SKM-1 treated with dmso at 0.1 percent for 144 hours (cell line): ENCODE data around the gene DLG2.
"Not testable (repeated sequence)": the region's sequence is repeated elsewhere in the genome, so short reads cannot be mapped to it uniquely, and the experiment has no call there.

ENCODE experiments used
- DNase-seq: peaks from one replicate; lab custom pipeline; 2025; ENCODE audit not compliant: unreplicated experiment; lab: John Stamatoyannopoulos, UW

Gene DLG2

GRCh38 chr11:84855508-84856245, 771.5 kb downstream of the DLG2 start:
- DNase-seq = no peak

GRCh38 chr11:84854498-84854880, 772.7 kb downstream of the DLG2 start:
- DNase-seq = no peak

- no peak for DNase-seq
Observed at GRCh38 chr11:84853841-84854497, 773.2 kb downstream of the DLG2 start.

- DNase-seq = no peak
Observed at GRCh38 chr11:84847842-84848241, 779.3 kb downstream of the DLG2 start.

GRCh38 chr11:84840201-84840600, 786.9 kb downstream of the DLG2 start:
- not testable (repeated sequence) for DNase-seq

DNA sequence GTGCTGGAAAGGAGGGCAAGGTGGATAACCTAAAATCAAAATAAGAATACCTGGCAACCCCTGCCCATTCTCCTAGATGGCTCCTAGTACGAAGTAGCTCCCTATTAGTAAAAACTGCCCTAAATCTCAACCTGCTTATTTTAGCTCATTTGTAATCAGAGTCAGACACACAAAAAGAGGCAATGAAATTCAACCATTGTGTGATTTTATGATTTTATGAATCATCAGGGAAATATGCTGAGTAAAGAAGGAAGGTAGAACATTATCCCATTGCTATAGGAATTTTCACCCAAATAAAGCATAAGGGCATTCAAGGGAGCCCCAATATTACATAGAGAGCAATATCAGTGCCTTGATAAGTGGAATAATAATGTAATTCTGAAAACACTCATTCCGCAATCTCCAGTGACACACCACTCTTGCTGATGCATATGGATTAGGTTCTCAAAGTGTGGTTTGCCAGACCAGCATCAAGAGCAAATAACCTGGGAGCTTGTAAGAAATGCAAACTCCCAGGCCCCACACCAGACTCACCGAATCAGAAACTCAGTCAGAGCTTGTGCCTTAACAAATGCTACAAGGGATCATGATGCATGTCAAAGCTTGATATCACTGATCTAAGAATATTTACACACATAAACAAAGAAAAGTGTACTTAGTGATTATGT, 789.6 kb downstream of the DLG2 start:
- no peak for DNase-seq

- DNase-seq = no peak
Observed at GRCh38 chr11:84836371-84836770, 790.8 kb downstream of the DLG2 start.

DNA sequence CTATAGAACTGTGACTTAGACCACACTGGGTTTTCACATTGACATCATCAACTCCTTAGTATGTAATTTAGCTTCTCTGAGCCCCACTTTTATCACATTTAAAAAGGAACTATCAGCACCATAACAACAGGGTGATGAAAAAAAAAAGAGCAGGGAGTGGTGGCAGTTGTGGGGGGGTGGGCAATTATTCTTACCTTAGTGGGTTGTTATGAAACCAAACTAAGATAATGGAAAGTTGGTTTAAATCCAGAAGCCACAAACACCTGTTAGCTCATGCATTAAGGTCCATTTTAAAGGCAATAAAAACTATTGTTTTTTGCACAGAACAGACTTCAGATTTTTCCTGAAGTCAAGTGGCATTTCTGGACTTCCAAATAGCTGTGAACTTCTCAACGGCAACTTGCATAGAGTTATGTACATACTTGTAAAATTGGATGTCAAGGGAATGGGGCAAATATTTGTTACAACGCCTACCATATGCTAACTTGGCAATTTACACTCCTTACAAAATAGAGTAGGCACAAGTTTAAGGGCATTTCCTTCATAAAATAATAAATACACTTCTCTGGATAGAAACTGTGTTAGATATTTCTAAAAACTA, 793.6 kb downstream of the DLG2 start:
- no peak for DNase-seq

DNA sequence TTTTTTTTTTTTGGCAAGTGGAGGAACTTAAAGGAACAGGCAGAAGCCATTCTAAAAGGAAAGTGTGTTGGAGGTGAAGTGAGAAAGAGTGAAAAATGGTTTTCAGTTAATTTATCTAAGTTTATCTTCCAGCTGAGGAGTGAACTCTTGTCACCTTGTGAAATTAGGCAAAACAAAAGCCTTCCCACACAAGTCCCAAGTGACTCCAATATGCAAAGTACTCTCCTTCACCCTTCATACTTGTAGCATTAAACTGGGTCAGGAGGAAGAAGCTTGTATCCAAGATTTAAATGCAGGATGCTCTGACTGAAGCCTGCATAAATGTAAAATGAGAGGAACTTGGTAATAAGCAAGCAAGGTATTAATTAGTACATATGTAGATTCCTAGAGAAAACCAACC, 796.8 kb downstream of the DLG2 start:
- DNase-seq = no peak

GRCh38 chr11:84829162-84829561, 798.0 kb downstream of the DLG2 start:
- no peak for DNase-seq

DNA sequence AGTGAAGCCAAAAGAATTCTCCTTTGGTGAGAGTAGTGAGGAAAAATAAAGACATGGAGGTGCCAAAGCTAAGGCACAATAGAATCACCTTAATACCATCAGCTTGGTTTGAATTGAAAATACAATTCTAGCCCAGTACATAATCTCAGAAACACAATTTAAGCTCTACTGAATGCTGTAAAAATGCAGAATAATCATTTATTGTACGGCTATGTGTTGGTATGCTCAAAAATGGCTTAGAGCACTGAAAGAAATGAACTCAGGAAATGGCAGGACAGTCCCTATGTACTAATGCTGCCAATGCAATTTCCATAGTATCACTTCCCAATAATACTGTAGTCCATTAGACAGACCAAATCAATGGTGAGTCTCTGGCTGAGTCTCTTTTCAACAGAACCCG, 798.5 kb downstream of the DLG2 start:
- no peak for DNase-seq

- no peak for DNase-seq
Observed at GRCh38 chr11:84825106-84825660, 802.0 kb downstream of the DLG2 start.

- no peak for DNase-seq
Observed at GRCh38 chr11:84824624-84825023, 802.5 kb downstream of the DLG2 start.

GRCh38 chr11:84819537-84819936, 807.6 kb downstream of the DLG2 start:
- no peak for DNase-seq

GRCh38 chr11:84819128-84819527, 808.0 kb downstream of the DLG2 start:
- DNase-seq = no peak

DNA sequence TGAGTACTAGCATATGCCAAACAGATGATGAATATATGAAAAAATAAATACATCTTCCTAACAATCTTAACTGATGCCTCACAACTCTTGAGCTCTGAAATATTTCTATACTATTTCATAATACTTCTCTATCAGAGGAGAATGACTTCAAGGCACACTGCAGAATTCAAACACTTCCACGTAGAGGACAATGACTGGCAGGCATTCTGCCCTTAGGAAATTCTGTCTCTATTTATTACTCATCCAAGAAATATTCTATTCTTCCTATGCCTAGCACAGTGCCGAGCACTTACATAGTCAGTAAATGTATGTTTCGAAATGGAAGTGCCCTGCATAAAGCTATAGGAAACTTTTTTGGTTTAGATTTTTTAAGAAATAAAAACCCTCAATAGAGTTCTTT, 809.1 kb downstream of the DLG2 start:
- DNase-seq = no peak

- DNase-seq = no peak
Observed at GRCh38 chr11:84812471-84812969, 814.6 kb downstream of the DLG2 start.

- no peak for DNase-seq
Observed at GRCh38 chr11:84806354-84806753, 820.8 kb downstream of the DLG2 start.

DNA sequence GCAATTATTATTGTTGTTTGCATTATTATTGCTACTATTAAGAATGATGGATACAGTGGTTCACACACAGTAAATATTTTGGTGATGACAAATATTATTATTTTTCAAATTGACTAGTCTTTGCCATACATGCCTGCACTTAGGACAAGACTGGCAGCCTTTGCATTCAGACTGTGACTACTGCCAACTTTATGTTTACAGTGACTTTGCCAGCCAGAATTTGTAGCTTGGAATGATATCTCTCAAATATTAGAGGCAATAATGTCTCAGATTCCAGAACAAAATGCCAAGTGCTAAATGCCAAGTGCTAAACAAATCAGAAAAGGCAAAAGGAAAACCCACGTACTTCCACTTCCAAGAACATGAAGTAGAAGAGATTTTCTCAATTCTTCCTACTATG, 823.1 kb downstream of the DLG2 start:
- no peak for DNase-seq

DNA sequence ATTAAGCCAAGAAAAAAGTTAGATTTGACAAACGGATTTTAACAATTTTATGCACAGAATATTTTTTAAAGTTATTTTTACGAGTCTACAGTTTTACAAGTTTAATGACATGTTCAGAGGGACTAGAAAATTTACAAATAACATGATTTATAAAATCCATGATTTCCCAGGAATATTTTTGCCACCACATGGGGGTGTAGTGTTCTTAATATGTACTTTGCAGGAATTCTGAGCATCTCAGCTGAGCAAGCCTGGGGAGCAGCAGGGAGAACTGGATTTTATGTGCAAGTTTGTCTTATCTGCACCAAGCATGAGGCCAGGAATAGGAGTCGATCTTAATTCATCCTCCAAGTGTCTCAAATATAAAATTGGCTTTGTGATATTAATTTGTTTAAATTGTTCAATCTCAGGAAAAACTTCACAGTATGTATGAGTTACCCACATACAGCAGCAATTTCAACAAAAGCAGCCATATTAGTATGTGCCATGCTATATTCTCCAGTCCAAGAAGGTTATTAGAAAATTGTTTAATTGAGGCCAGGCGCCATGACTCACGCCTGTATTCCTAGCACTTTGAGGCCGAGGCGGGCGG, 826.3 kb downstream of the DLG2 start:
- no peak for DNase-seq

GRCh38 chr11:84799112-84799511, 828.0 kb downstream of the DLG2 start:
- no peak for DNase-seq
